Thyroid gland (tissue), 4 donors: ENCODE results near the gene IL17C.

Experiments
- CTCF ChIP-seq, 6 experiments: fragments of 200-600 bp in 3 of 6; fragments of 450-650 bp in 3 of 6; sonication (generic) in 3 of 6; IDR thresholded peaks; one replicate each; pipeline ENCODE4 v1.5.1; 2016 to 2019; ENCODE audit warnings: antibody characterized with exemption in 6 of 6, mild to moderate bottlenecking in 2 of 6, inconsistent platforms in 1 of 6, moderate library complexity in 1 of 6
- POLR2A ChIP-seq, 2 donors: fragments of 450-650 bp; IDR thresholded peaks; one replicate each; pipeline ENCODE4 v1.6.1; 2017; ENCODE audit warnings: antibody characterized with exemption in 2 of 2, mild to moderate bottlenecking in 2 of 2, moderate library complexity in 1 of 2

- peak in 1 of 6 experiments; percentile 37 for TF ChIP-seq CTCF (IDR thresholded peaks at IDR 0.05)
- TF ChIP-seq POLR2A (IDR thresholded peaks at IDR 0.05): no peak
Observed at GRCh38 chr16:88633684-88634140, 4.7 kb upstream of the IL17C start.
